CD4-positive, alpha-beta T cell (primary cell): ENCODE measurements around the gene ABCB6. TPM values are rescaled to one million over a fixed set of nuclear protein-coding genes. Genes with fewer than 3 reads are reported as not detected.

Source experiments
- ATAC-seq: fragments of 200-7000 bp; cut with Tn5 transposase; one replicate; pipeline ENCODE4 v1.10.0; 2022; ENCODE audit warnings: mild to moderate bottlenecking; ENCODE audit not compliant: poor library complexity
- CTCF ChIA-PET: fragments of 350-600 bp; sonication (Branson Sonifier 250); formaldehyde crosslinking; loops from one replicate; lab custom pipeline; 2021; ENCODE audit warnings: antibody characterized with exemption, inconsistent platforms; lab: Charles Lee
- POLR2A ChIA-PET: fragments of 350-600 bp; sonication (Branson Sonifier 250); formaldehyde crosslinking; loops from one replicate; lab custom pipeline; 2021; ENCODE audit warnings: antibody characterized with exemption, inconsistent platforms; lab: Charles Lee
- DNase-seq, 14 experiments: peaks; one replicate each; pipeline ENCODE4 v3.0.0-alpha.2; 2013 to 2020; ENCODE audit warnings: mixed read lengths in 2 of 14
- H3K27ac ChIP-seq, 2 donors: one replicate each; pipeline versions ENCODE4 v1.5.1 to v1.7.0; 2013; ENCODE audit warnings: low read length in 2 of 2, low read depth in 1 of 2, mild to moderate bottlenecking in 1 of 2
- H3K27me3 ChIP-seq, 2 experiments: 1 replicate in 1 of 2; 2 replicates in 1 of 2; pipeline versions ENCODE4 v1.6.1 to v1.7.0; 2013; ENCODE audit warnings: low read length in 2 of 2, control low read depth in 1 of 2, mild to moderate bottlenecking in 1 of 2, moderate library complexity in 1 of 2; ENCODE audit not compliant: insufficient read depth in 2 of 2, control insufficient read depth in 1 of 2
- H3K36me3 ChIP-seq: one replicate; pipeline ENCODE4 v1.6.1; 2013; ENCODE audit warnings: low read length, control low read depth; ENCODE audit not compliant: insufficient read depth
- H3K4me1 ChIP-seq: one replicate; pipeline ENCODE4 v1.6.1; 2013; ENCODE audit warnings: low read length, control low read depth; ENCODE audit not compliant: insufficient read depth
- H3K4me3 ChIP-seq: one replicate; pipeline ENCODE4 v1.5.1; 2013; ENCODE audit warnings: mild to moderate bottlenecking, low read length, moderate library complexity
- H3K9me3 ChIP-seq, 2 experiments: 1 replicate in 1 of 2; 2 replicates in 1 of 2; pipeline versions ENCODE4 v1.6.1 to v1.7.0; 2013; ENCODE audit warnings: low read length in 2 of 2, mild to moderate bottlenecking in 2 of 2, control low read depth in 1 of 2, moderate library complexity in 1 of 2; ENCODE audit not compliant: control insufficient read depth in 1 of 2, insufficient read depth in 1 of 2
- H3K27ac Mint-ChIP-seq: one replicate; pipeline ENCODE4 v1.8.0; 2020; ENCODE audit warnings: mixed read lengths
- H3K27me3 Mint-ChIP-seq: one replicate; pipeline ENCODE4 v1.8.0; 2021; ENCODE audit warnings: mixed read lengths
- H3K36me3 Mint-ChIP-seq: one replicate; pipeline ENCODE4 v1.8.0; 2021; ENCODE audit warnings: low read depth, mixed read lengths
- H3K4me1 Mint-ChIP-seq: one replicate; pipeline ENCODE4 v1.8.0; 2021; ENCODE audit warnings: low read depth, mixed read lengths
- H3K4me3 Mint-ChIP-seq: one replicate; pipeline ENCODE4 v1.8.0; 2020; ENCODE audit warnings: mild to moderate bottlenecking, mixed read lengths
- H3K9me3 Mint-ChIP-seq: one replicate; pipeline ENCODE4 v1.8.0; 2020; ENCODE audit warnings: mixed read lengths
- CTCF ChIP-seq: fragments of 200-600 bp; IDR thresholded peaks from one replicate; pipeline ENCODE4 v1.8.0; 2022; ENCODE audit warnings: antibody characterized with exemption, mild to moderate bottlenecking
- intact Hi-C, 2 experiments: fragments of 100-400 bp; cut with DNase I in 1 of 2; cut with micrococcal nuclease in 1 of 2; formaldehyde crosslinking; loops; one replicate each; pipeline versions ENCODE4 v1.15.1 to v1.9.0; 2023 to 2025; cut with DNase I, micrococcal nuclease
- total RNA-seq, 174 experiments: library from RNA in 2 of 174; stranded (reverse) in 2 of 174; gene quantifications; one replicate each; pipeline ENCODE4 v1.2.3 and lab custom pipeline; 2021 to 2026

Gene ABCB6
- total RNA-seq, 2 experiments from 2014 or later: 2.6 to 3.1 TPM

GRCh38 chr2:219251656-219252055 is 32.9 kb upstream of the ABCB6 start:
- H3K4me3 Mint-ChIP-seq: peak overlapping the region; percentile 88
- H3K9me3 ChIP-seq: no peaks in the 10 kb centered on the region
- TF ChIP-seq CTCF: no peak
- H3K4me3 ChIP-seq: peak overlapping the region; percentile 88
- POLR2A ChIA-PET: interaction anchor here (1.5 to 10.1 kb wide), 7 partner anchors 23 to 136 kb away, joined by 7 to 202 read pairs (median 48); partner anchors contain the start of genes ABCB6, ANKZF1, ATG9A and CNPPD1
- H3K4me1 ChIP-seq: peaks cover 72% of the 10 kb centered on the region
- peak overlapping the region; percentile 96 for H3K27ac Mint-ChIP-seq
- intact Hi-C loops: loop anchor here (2.0 to 10.0 kb wide), 3 partner anchors 34 to 687 kb away; partner anchors contain the start of genes ABCB6 (in 2 of the 2), CNOT9 (in 1 of the 2) and USP37 (in 1 of the 2)
- H3K36me3 Mint-ChIP-seq: peaks cover 68% of the 10 kb centered on the region
- H3K27ac ChIP-seq: peak overlapping the region; percentile 71 to 87
- H3K36me3 ChIP-seq: peaks cover 44% of the 10 kb centered on the region
- DNase-seq: no peak
- no peaks in the 10 kb centered on the region for H3K27me3 ChIP-seq
- CTCF ChIA-PET: interaction anchor here (0.6 to 8.4 kb wide), 8 partner anchors 21 to 92 kb away, joined by 3 to 97 read pairs (median 6); partner anchors contain the start of genes ANKZF1, ATG9A, DNAJB2 and NHEJ1
- no peaks in the 10 kb centered on the region for H3K27me3 Mint-ChIP-seq
- ATAC-seq: no peak
- H3K9me3 Mint-ChIP-seq: no peaks in the 10 kb centered on the region
- peaks cover 72% of the 10 kb centered on the region for H3K4me1 Mint-ChIP-seq

- intact Hi-C loops: loop anchor here (5.0 to 10.0 kb wide), 2 partner anchors 33 to 685 kb away; partner anchors contain the start of genes ABCB6 (in 2 of the 2), CNOT9 (in 1 of the 2) and USP37 (in 1 of the 2)
- peak overlapping the region; percentile 46 to 61 for H3K27ac ChIP-seq
- ChIA-PET POLR2A (interaction anchor here (0.6 to 10.1 kb wide), 17 partner anchors 11 to 248 kb away, joined by 3 to 202 read pairs (median 5); partner anchors contain the start of genes ABCB6, ANKZF1, ATG9A and CNPPD1), CTCF (interaction anchor here (1.1 to 3.8 kb wide), 6 partner anchors 27 to 374 kb away, joined by 3 to 30 read pairs (median 6); partner anchors contain the start of gene DNAJB2)
- ATAC-seq (no peak), DNase-seq (peak in 1 of 14 experiments; percentile 22)
- Mint-ChIP-seq H3K9me3 (no peaks in the 10 kb centered on the region), H3K27ac (peak overlapping the region; percentile 96), H3K27me3 (no peaks in the 10 kb centered on the region), H3K4me1 (peaks cover 78% of the 10 kb centered on the region), H3K36me3 (peaks cover 75% of the 10 kb centered on the region), H3K4me3 (peak overlapping the region; percentile 88)
- peak overlapping the region; percentile 52 for H3K4me3 ChIP-seq
- H3K36me3 ChIP-seq: peaks cover 44% of the 10 kb centered on the region
- TF ChIP-seq CTCF: no peak
- no peaks in the 10 kb centered on the region for H3K27me3 ChIP-seq
- peaks cover 83% of the 10 kb centered on the region for H3K4me1 ChIP-seq
- no peaks in the 10 kb centered on the region for H3K9me3 ChIP-seq
Measured at GRCh38 chr2:219250049-219250781, 31.5 kb upstream of the ABCB6 start.

- Mint-ChIP-seq H3K27me3 (no peaks in the 10 kb centered on the region), H3K4me3 (peak overlapping the region; percentile 88), H3K9me3 (no peaks in the 10 kb centered on the region), H3K4me1 (peaks cover 79% of the 10 kb centered on the region), H3K27ac (peak overlapping the region; percentile 96), H3K36me3 (peaks cover 69% of the 10 kb centered on the region)
- peak; percentile 7 for ATAC-seq
- CTCF ChIA-PET: interaction anchor here (1.0 to 3.8 kb wide), 8 partner anchors 19 to 373 kb away, joined by 3 to 30 read pairs (median 5); partner anchors contain the start of genes ANKZF1, ATG9A, DNAJB2 and NHEJ1
- TF ChIP-seq CTCF: no peak
- Histone ChIP-seq H3K27me3 (no peaks in the 10 kb centered on the region), H3K27ac (peak overlapping the region; percentile 61 to 98), H3K4me3 (peak overlapping the region; percentile 52), H3K4me1 (peaks cover 83% of the 10 kb centered on the region), H3K36me3 (peaks cover 44% of the 10 kb centered on the region), H3K9me3 (no peaks in the 10 kb centered on the region)
- POLR2A ChIA-PET: interaction anchor here (0.6 to 10.1 kb wide), 20 partner anchors 11 to 249 kb away, joined by 3 to 202 read pairs (median 5); partner anchors contain the start of genes ABCB6, ANKZF1, ATG9A and CNPPD1
- DNase-seq: peak in 13 of 14 experiments; percentile 34 to 85 (median 66)
- intact Hi-C loops: loop anchor here in 1 of 2 experiments (1.0 to 5.0 kb wide), 2 partner anchors 20 to 72 kb away; partner anchors contain the start of genes ANKZF1, ATG9A, CNPPD1 and RETREG2
Measured at GRCh38 chr2:219249203-219249980, 30.6 kb upstream of the ABCB6 start.
